ENCODE data around the gene AIRE. TPM values are rescaled to one million over a fixed set of nuclear protein-coding genes. Genes with fewer than 3 reads are reported as not detected.
A peak's percentile ranks its signal among the peaks of the same experiment; 100 is the strongest.

Gene AIRE
- total and polyA plus RNA-seq, 2 of the 13 experiments (the other 11 are each of a cell fraction or from before 2014, with no cell fraction given): not detected

DNA sequence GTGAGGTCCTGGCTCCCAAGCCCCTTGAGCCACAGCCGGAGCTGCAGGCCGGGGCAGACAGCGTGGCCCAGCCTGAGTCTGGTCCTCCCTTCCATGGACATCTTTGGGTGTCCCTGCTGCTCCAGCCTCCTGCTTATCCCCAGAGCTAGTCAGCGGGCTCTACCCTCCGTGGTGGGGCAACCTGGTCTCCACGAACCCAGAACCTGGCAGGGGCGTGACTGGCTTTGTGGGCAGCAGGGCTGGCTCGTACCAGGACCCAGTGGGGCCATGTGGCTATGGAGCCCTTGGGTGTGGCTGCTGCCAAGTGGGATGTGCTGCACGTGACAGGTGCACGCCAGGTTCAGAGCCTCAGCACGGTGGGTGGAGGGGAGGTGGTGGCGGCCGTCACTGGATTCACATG is 35.2 kb downstream of the AIRE start:
- Histone ChIP-seq H3K9ac (ENCODE audit: insufficient read depth, low read depth, low read length) (no peak overlapping the region), H4K20me1 (ENCODE audit: insufficient read depth, low read length) (no peaks in the 10 kb centered on the region), H3K4me1 (ENCODE audit: insufficient read depth, low read length) (no peaks in the 10 kb centered on the region), H3K79me2 (ENCODE audit: insufficient read depth, low read length) (no peaks in the 10 kb centered on the region), H3K4me3 (replicated peaks in 1 of 3; ENCODE audit: insufficient read depth in 1 of 3, low read depth in 2 of 3, low read length in 3 of 3) (no peak overlapping the region), H3K36me3 (replicated peaks in 1 of 2; ENCODE audit: control insufficient read depth in 1 of 2, insufficient read depth in 2 of 2, low read length in 2 of 2) (peaks cover 22 to 61% of the 10 kb centered on the region in 2 experiments; a peak in 4 of 5 replicates), H3K4me2 (ENCODE audit: low read depth, low read length) (no peak overlapping the region), H3K9me3 (ENCODE audit: low read length) (no peaks in the 10 kb centered on the region), H2AFZ (ENCODE audit: low read length) (no peak overlapping the region), H3K27ac (ENCODE audit: extremely low read length, insufficient read depth, low read length) (no peak overlapping the region), H3K27me3 (ENCODE audit: control insufficient read depth in 1 of 2, insufficient read depth in 2 of 2, low read length in 2 of 2) (no peaks in the 10 kb centered on the region)
- in situ Hi-C loops (cut with HindIII; ENCODE audit: extremely low pct_ligation_motif_present, low pct_unique_long_range_greater_than_20kb) (no loop called here), intact Hi-C loops (cut with micrococcal nuclease; ENCODE audit: unreplicated experiment) (no loop called here)
- TF ChIP-seq ZNF564 (CRISPR knock-in tag; IDR thresholded peaks at IDR 0.05) (no peak), DNMT1 (CRISPR knock-in tag; IDR thresholded peaks at IDR 0.05) (no peak)
- no peak for DNase-seq (ENCODE audit: low spot score)
- FAIRE-seq: no peak
- POLR2A ChIA-PET: no interaction called here
- no peak for ATAC-seq
- BruUV-seq (replicated peaks): no TSS peak
- CTCF ChIA-PET (ENCODE audit: low intra/inter-chr PET ratio, low total read pairs): no interaction called here
- no CpG with 5 or more reads among the region's 13 CpGs for WGBS (ENCODE audit: low lambda C conversion rate)

DNA sequence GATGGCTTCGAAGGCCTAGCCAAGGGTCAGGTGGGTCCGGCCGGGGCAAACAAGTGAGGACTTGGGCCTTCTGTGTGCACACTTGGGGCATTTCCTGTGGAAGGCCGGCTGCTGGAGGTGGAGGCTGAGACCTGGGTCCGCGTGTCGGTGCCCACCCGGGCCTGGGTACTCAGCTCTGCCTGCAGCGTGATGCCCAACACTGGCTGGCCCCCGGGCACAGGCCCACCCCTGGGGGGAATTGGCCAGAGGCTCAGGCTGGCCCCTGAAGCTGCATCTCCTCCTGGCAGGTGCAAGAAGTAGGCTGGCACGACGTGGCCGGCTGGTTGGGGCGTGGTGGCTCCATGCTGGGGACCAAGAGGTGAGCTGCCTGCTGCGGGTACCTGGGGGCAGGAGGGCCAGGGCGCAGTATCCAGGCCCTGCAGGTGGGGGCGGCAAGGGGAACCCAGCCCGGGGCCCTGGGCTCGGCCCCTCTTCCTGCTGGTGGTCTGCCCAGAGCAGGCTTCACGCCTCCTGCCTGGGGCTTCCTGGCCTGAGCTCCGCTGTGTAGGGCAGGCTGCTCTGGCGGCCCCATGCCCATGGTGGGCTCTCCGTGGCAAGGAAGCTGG is 36.3 kb downstream of the AIRE start:
- no peak overlapping the region for H3K27ac ChIP-seq (ENCODE audit: extremely low read length, insufficient read depth, low read length)
- H3K4me3 ChIP-seq (replicated peaks in 1 of 3; ENCODE audit: insufficient read depth in 1 of 3, low read depth in 2 of 3, low read length in 3 of 3): no peak overlapping the region
- ATAC-seq: no peak
- in situ Hi-C loops (cut with HindIII; ENCODE audit: extremely low pct_ligation_motif_present, low pct_unique_long_range_greater_than_20kb) (no loop called here), intact Hi-C loops (cut with micrococcal nuclease; ENCODE audit: unreplicated experiment) (no loop called here)
- 100% methylated on average over 2 of the region's 23 CpGs for WGBS (ENCODE audit: low lambda C conversion rate)
- no peak for FAIRE-seq
- no peak overlapping the region for H3K4me2 ChIP-seq (ENCODE audit: low read depth, low read length)
- TF ChIP-seq, protein P1, sequence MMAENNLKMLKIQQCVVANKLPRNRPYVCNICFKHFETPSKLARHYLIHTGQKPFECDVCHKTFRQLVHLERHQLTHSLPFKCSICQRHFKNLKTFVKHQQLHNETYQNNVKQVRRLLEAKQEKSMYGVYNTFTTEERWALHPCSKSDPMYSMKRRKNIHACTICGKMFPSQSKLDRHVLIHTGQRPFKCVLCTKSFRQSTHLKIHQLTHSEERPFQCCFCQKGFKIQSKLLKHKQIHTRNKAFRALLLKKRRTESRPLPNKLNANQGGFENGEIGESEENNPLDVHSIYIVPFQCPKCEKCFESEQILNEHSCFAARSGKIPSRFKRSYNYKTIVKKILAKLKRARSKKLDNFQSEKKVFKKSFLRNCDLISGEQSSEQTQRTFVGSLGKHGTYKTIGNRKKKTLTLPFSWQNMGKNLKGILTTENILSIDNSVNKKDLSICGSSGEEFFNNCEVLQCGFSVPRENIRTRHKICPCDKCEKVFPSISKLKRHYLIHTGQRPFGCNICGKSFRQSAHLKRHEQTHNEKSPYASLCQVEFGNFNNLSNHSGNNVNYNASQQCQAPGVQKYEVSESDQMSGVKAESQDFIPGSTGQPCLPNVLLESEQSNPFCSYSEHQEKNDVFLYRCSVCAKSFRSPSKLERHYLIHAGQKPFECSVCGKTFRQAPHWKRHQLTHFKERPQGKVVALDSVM (CRISPR knock-in tag; IDR thresholded peaks at IDR 0.05): no peak
- TF ChIP-seq RBFOX2 (IDR thresholded peaks at IDR 0.05; ENCODE audit: low read depth, low read length) (peak; percentile 65), KDM5A (IDR thresholded peaks at IDR 0.05; ENCODE audit: borderline replicate concordance, low read length) (no peak), AGO2 (optimal IDR thresholded peaks at IDR 0.05; ENCODE audit: low read depth, low read length) (peak; percentile 70)
- DNase-seq (ENCODE audit: low spot score): no peak
- H2AFZ ChIP-seq (ENCODE audit: low read length): no peak overlapping the region
- no peaks in the 10 kb centered on the region for H3K4me1 ChIP-seq (ENCODE audit: insufficient read depth, low read length)
- no TSS peak for BruUV-seq (replicated peaks)
- H4K20me1 ChIP-seq (ENCODE audit: insufficient read depth, low read length): no peaks in the 10 kb centered on the region
- no peaks in the 10 kb centered on the region for H3K27me3 ChIP-seq (ENCODE audit: control insufficient read depth in 1 of 2, insufficient read depth in 2 of 2, low read length in 2 of 2)
- H3K9me3 ChIP-seq (ENCODE audit: low read length): no peaks in the 10 kb centered on the region
- CTCF ChIA-PET (ENCODE audit: low intra/inter-chr PET ratio, low total read pairs): no interaction called here
- H3K79me2 ChIP-seq (ENCODE audit: insufficient read depth, low read length): no peaks in the 10 kb centered on the region
- POLR2A ChIA-PET: no interaction called here
- H3K36me3 ChIP-seq (replicated peaks in 1 of 2; ENCODE audit: control insufficient read depth in 1 of 2, insufficient read depth in 2 of 2, low read length in 2 of 2): peaks cover 19 to 58% of the 10 kb centered on the region in 2 experiments; a peak in 4 of 5 replicates
- H3K9ac ChIP-seq (ENCODE audit: insufficient read depth, low read depth, low read length): no peak overlapping the region

Measured in HepG2 (cell line).